BLaER1 treated with 17β-estradiol and CSF1 and Interleukin-3, amounts not matched to agents 10 nM and 100 nM (cell line): ENCODE results near the gene BNC2.
A peak's percentile ranks its signal among the peaks of the same experiment; 100 is the strongest.

Experiments used
- H3K27ac ChIP-seq, 11 experiments: shearing (Covaris generic); formaldehyde crosslinking; 2 replicates each; pipeline ENCODE4 v1.8.1; 2022
- H3K27me3 ChIP-seq, 11 experiments: shearing (Covaris generic); formaldehyde crosslinking; 2 replicates each; pipeline ENCODE4 v1.8.1; 2022
- H3K36me3 ChIP-seq, 11 experiments: shearing (Covaris generic); formaldehyde crosslinking; 2 replicates each; pipeline ENCODE4 v1.8.1; 2022
- H3K4me1 ChIP-seq, 10 experiments: shearing (Covaris generic); formaldehyde crosslinking; 2 replicates each; pipeline ENCODE4 v1.8.1; 2022
- H3K4me2 ChIP-seq, 11 experiments: shearing (Covaris generic); formaldehyde crosslinking; 2 replicates each; pipeline ENCODE4 v1.8.1; 2022
- H3K4me3 ChIP-seq, 10 experiments: shearing (Covaris generic); formaldehyde crosslinking; 2 replicates each; pipeline ENCODE4 v1.8.1; 2022
- H3K9ac ChIP-seq, 11 experiments: shearing (Covaris generic); formaldehyde crosslinking; 2 replicates each; pipeline ENCODE4 v1.8.1; 2022
- H3K9me3 ChIP-seq, 11 experiments: shearing (Covaris generic); formaldehyde crosslinking; replicated peaks in 1 of 11; 2 replicates each; pipeline ENCODE4 v1.8.1; 2022
- H4K20me1 ChIP-seq, 11 experiments: shearing (Covaris generic); formaldehyde crosslinking; 2 replicates each; pipeline ENCODE4 v1.8.1; 2022
- Cebpa-rat ChIP-seq, 11 experiments: shearing (Covaris generic); IDR thresholded peaks; 2 replicates each; pipeline ENCODE4 v1.8.1; 2022

The BNC2 gene

GRCh38 chr9:16627521-16627920 is 242.9 kb downstream of the BNC2 start:
- peak overlapping the region; percentile 34 to 89 (median 78); a peak in 20 of 22 replicates for H3K4me2 ChIP-seq
- peaks cover 0 to 32% (median 0%) of the 10 kb centered on the region in 11 experiments; a peak in 1 of 22 replicates for H4K20me1 ChIP-seq
- H3K9ac ChIP-seq, result 0 out of 22 replicates have a peak overlapping the region, but pooled peaks of 1 of the 11 experiments have one; percentile 5
- peaks cover 0 to 11% (median 0%) of the 10 kb centered on the region in 11 experiments; a peak in 2 of 22 replicates for H3K27me3 ChIP-seq
- peaks cover 44 to 73% (median 63%) of the 10 kb centered on the region in 10 experiments for H3K4me1 ChIP-seq
- H3K4me3 ChIP-seq, result 0 out of 20 replicates have a peak overlapping the region, but pooled peaks of 1 of the 10 experiments have one; percentile 30
- H3K9me3 ChIP-seq, result peaks cover 0 to 9% (median 0%) of the 10 kb centered on the region in 11 experiments; a peak in 2 of 22 replicates
- peak overlapping the region in 5 of 11 experiments; percentile 30 to 66 (median 61); a peak in 10 of 22 replicates for H3K27ac ChIP-seq
- TF ChIP-seq Cebpa-rat (IDR thresholded peaks at IDR 0.05), result no peak
- no peaks in the 10 kb centered on the region for H3K36me3 ChIP-seq

- Histone ChIP-seq H3K27ac (peak overlapping the region in 9 of 11 experiments; percentile 48 to 70 (median 62); a peak in 18 of 22 replicates), H3K9ac (peak overlapping the region in 8 of 11 experiments; percentile 32 to 67 (median 52); a peak in 15 of 22 replicates), H4K20me1 (peaks cover 0 to 32% (median 0%) of the 10 kb centered on the region in 11 experiments; a peak in 1 of 22 replicates), H3K36me3 (no peaks in the 10 kb centered on the region), H3K4me3 (peak overlapping the region in 5 of 10 experiments; percentile 14 to 46 (median 30); a peak in 7 of 20 replicates), H3K27me3 (peaks cover 0 to 11% (median 0%) of the 10 kb centered on the region in 11 experiments; a peak in 2 of 22 replicates), H3K9me3 (peaks cover 0 to 2% (median 0%) of the 10 kb centered on the region in 11 experiments; a peak in 2 of 22 replicates), H3K4me2 (peak overlapping the region; percentile 34 to 89 (median 78)), H3K4me1 (peaks cover 44 to 82% (median 65%) of the 10 kb centered on the region in 10 experiments)
- no peak for TF ChIP-seq Cebpa-rat (IDR thresholded peaks at IDR 0.05)
These were observed 243.8 kb downstream of the BNC2 start for GRCh38 chr9:16626577-16627130.

DNA sequence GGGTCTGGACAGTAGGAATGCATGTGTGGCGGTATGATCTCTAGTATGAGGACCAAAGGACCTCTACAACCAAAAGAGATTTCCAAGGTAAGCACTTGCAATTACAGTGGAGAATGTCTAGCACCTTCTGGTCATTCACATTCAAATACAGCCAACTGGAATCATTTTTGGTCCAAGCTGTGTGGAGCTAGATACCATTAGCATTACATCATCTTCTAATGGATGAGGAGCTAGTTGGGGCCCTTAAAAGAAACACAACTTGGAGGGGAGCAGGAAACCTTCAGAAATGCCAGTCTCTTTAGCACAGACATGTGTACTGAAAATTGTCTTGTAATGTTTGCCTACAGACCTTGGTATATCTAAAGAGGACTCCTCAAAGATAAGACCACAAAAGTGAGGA is 244.7 kb downstream of the BNC2 start:
- H3K9me3 ChIP-seq, result no peaks in the 10 kb centered on the region; a peak in 1 of 22 replicates
- H3K27ac ChIP-seq, result peak overlapping the region in 8 of 11 experiments; percentile 48 to 70 (median 62); a peak in 13 of 22 replicates
- peaks cover 0 to 11% (median 0%) of the 10 kb centered on the region in 11 experiments; a peak in 2 of 22 replicates for H3K27me3 ChIP-seq
- H3K4me1 ChIP-seq, result peaks cover 44 to 89% (median 67%) of the 10 kb centered on the region in 10 experiments
- TF ChIP-seq Cebpa-rat (IDR thresholded peaks at IDR 0.05), result no peak
- H3K36me3 ChIP-seq, result no peaks in the 10 kb centered on the region
- H3K4me3 ChIP-seq, result peak overlapping the region in 2 of 10 experiments; percentile 50 to 56; a peak in 2 of 20 replicates
- H3K4me2 ChIP-seq, result peak overlapping the region; percentile 60 to 89 (median 78); a peak in 21 of 22 replicates
- H4K20me1 ChIP-seq, result peaks cover 0 to 32% (median 0%) of the 10 kb centered on the region in 11 experiments; a peak in 1 of 22 replicates
- H3K9ac ChIP-seq, result peak overlapping the region in 4 of 11 experiments; percentile 48 to 67 (median 65); a peak in 8 of 22 replicates

DNA sequence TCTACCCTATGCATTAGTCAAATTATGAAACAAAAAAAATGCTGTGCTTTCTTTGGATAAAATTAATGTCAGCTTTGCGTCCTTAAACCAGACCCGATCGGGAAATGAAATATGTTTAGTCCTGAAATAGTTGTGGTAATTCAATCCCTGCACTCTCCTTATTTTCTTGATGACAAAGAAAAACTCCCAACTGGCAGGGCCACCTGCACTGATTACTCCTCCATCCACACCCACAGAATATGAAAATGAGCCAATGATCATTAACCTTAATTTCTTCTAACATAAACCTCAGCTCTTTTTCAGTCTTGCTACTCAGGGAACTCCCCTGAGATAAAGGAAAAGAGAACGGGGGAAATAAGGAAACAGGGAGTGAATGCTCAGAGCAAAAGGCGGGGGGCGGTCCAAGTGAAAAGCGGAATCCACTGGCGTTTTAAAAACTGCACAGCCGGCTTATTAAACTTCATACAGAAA is 245.3 kb downstream of the BNC2 start:
- H3K9ac ChIP-seq, result peak overlapping the region in 3 of 11 experiments; percentile 21 to 67 (median 63); a peak in 5 of 22 replicates
- peak overlapping the region in 5 of 11 experiments; percentile 1 to 66 (median 62); a peak in 8 of 22 replicates for H3K27ac ChIP-seq
- peaks cover 44 to 95% (median 69%) of the 10 kb centered on the region in 10 experiments for H3K4me1 ChIP-seq
- no peaks in the 10 kb centered on the region for H3K36me3 ChIP-seq
- no peaks in the 10 kb centered on the region for H3K9me3 ChIP-seq
- peak overlapping the region; percentile 60 to 89 (median 78) for H3K4me2 ChIP-seq
- H3K27me3 ChIP-seq, result peaks cover 0 to 11% (median 0%) of the 10 kb centered on the region in 11 experiments; a peak in 2 of 22 replicates
- TF ChIP-seq Cebpa-rat (IDR thresholded peaks at IDR 0.05), result no peak
- peaks cover 0 to 32% (median 0%) of the 10 kb centered on the region in 11 experiments; a peak in 1 of 22 replicates for H4K20me1 ChIP-seq
- peak overlapping the region in 3 of 10 experiments; percentile 1 to 56 (median 50); a peak in 3 of 20 replicates for H3K4me3 ChIP-seq

DNA sequence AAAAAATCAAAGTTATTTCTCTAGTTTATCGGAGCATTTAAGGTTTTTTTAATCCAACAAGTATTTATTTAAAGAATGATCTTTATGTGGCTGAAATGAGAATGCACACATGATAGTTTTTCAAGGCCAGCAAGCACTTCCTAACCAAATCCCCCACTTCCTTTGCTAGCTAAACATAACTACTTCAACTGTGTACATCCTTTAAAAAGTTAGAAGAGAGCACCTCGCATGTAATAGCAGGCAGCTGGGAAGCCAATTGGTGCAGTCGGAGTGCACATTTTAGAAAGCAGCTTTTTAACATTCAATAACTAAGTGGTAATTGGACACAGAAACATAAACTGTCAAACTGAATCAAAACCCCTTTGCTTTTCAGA is 245.7 kb downstream of the BNC2 start:
- H3K36me3 ChIP-seq, result no peaks in the 10 kb centered on the region
- no peak for TF ChIP-seq Cebpa-rat (IDR thresholded peaks at IDR 0.05)
- H3K27ac ChIP-seq, result peak overlapping the region in 5 of 11 experiments; percentile 1 to 66 (median 62); a peak in 8 of 22 replicates
- peak overlapping the region in 3 of 11 experiments; percentile 2 to 67 (median 21); a peak in 3 of 22 replicates for H3K9ac ChIP-seq
- no peaks in the 10 kb centered on the region for H3K9me3 ChIP-seq
- peaks cover 0 to 32% (median 0%) of the 10 kb centered on the region in 11 experiments; a peak in 1 of 22 replicates for H4K20me1 ChIP-seq
- peaks cover 0 to 11% (median 0%) of the 10 kb centered on the region in 11 experiments; a peak in 2 of 22 replicates for H3K27me3 ChIP-seq
- H3K4me3 ChIP-seq, result peak overlapping the region in 3 of 10 experiments; percentile 27 to 56 (median 50); a peak in 5 of 20 replicates
- peak overlapping the region; percentile 60 to 89 (median 78) for H3K4me2 ChIP-seq
- H3K4me1 ChIP-seq, result peaks cover 44 to 98% (median 72%) of the 10 kb centered on the region in 10 experiments

DNA sequence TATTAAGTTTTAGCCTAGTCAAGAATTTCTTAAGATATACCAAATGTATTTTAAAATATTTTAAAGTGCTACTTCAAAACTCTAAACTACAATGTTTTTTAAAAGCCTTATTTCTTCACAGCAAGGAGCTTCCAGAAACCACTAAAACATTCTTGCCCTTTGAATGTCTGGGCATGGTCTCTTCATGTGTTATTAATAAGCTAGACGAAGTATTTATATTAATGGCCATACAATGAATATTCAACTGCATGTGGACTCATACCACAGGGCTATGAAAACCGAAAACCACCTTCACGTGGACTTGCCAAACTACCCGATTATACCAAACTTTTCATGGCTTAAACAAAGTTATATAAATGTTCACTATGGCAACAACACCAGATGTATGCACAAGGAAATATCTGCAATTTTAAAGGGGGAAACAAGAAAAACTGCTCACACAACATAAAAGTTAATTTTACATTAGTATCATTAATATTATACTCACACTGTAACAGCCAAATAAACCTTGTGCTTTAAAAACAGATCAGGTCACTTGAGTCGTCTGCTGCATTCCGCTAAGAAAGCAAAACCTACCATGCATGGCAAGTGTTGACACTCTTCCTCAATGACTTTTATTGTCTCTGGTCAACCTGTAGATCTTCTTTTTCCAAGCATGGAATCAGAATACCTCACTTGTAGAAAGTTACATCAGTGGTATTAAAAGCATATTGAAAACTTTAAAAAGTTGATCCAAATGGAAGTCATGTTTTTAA is 246.3 kb downstream of the BNC2 start:
- Histone ChIP-seq H3K4me3 (peak overlapping the region in 4 of 10 experiments; percentile 23 to 56 (median 38); a peak in 7 of 20 replicates), H4K20me1 (peaks cover 0 to 32% (median 0%) of the 10 kb centered on the region in 11 experiments; a peak in 1 of 22 replicates), H3K9me3 (no peaks in the 10 kb centered on the region), H3K9ac (peak overlapping the region in 5 of 11 experiments; percentile 2 to 67 (median 21); a peak in 5 of 22 replicates), H3K27ac (peak overlapping the region in 6 of 11 experiments; percentile 1 to 66 (median 42); a peak in 10 of 22 replicates), H3K4me2 (peak overlapping the region; percentile 60 to 89 (median 78); a peak in 21 of 22 replicates), H3K36me3 (no peaks in the 10 kb centered on the region), H3K27me3 (peaks cover 0 to 11% (median 0%) of the 10 kb centered on the region in 11 experiments; a peak in 2 of 22 replicates), H3K4me1 (peaks cover 45 to 98% (median 75%) of the 10 kb centered on the region in 10 experiments)
- no peak for TF ChIP-seq Cebpa-rat (IDR thresholded peaks at IDR 0.05)

GRCh38 chr9:16622541-16622940 is 247.9 kb downstream of the BNC2 start:
- Histone ChIP-seq H3K9me3 (peaks cover 0 to 10% (median 6%) of the 10 kb centered on the region in 11 experiments; a peak in 13 of 22 replicates), H3K36me3 (peaks cover 0 to 7% (median 0%) of the 10 kb centered on the region in 11 experiments; a peak in 1 of 22 replicates), H3K4me2 (peak overlapping the region in 7 of 11 experiments; percentile 41 to 89 (median 82); a peak in 12 of 22 replicates), H4K20me1 (peaks cover 0 to 30% (median 0%) of the 10 kb centered on the region in 11 experiments; a peak in 1 of 22 replicates), H3K4me3 (peak overlapping the region in 1 of 10 experiments; percentile 50; a peak in 2 of 20 replicates), H3K27ac (peak overlapping the region in 4 of 11 experiments; percentile 20 to 37 (median 28); a peak in 1 of 22 replicates), H3K27me3 (peaks cover 0 to under 1% (median 0%) of the 10 kb centered on the region in 11 experiments; a peak in 1 of 22 replicates), H3K4me1 (peaks cover 45 to 94% (median 68%) of the 10 kb centered on the region in 10 experiments), H3K9ac (peak overlapping the region in 2 of 11 experiments; percentile 28 to 67; a peak in 2 of 22 replicates)
- TF ChIP-seq Cebpa-rat (IDR thresholded peaks at IDR 0.05), result no peak
